Epithelial cell of alveolus of lung (primary cell): Measurements from ENCODE around the gene TK1. TPM values are rescaled to one million over a fixed set of nuclear protein-coding genes. Genes with fewer than 3 reads are reported as not detected.

Source experiments
- total RNA-seq: library from RNA; depleted of rRNA; stranded (reverse); fragments of >200 nt; gene quantifications from 2 replicates; pipeline ENCODE4 v1.2.1, GENCODE V29; 2015

The TK1 gene
- 64.4 and 183 TPM in 2 replicates for total RNA-seq

GRCh38 chr17:78186692-78187595 is at the start of gene TK1, which contains the start of gene AFMID:
TSS of gene TK1 (minus strand) at chr17:78187052. CDS start at chr17:78186994, 58 bp downstream.
TSS of gene AFMID (plus strand) at chr17:78187362. CDS start at chr17:78187371, 9 bp downstream.

GRCh38 chr17:78230996-78231935 is 44.4 kb upstream of the TK1 start, which contains the start of gene TMEM235:
TSS of gene TMEM235 (plus strand) at chr17:78231631. CDS start at chr17:78232024, 393 bp downstream.

GRCh38 chr17:78214016-78214705 is 27.3 kb upstream of the TK1 start, which contains the start of gene BIRC5:
TSS of gene BIRC5 (plus strand) at chr17:78214253. CDS start at chr17:78214317, 64 bp downstream.

GRCh38 chr17:78168242-78168902 is 18.5 kb downstream of the TK1 start, which contains the start of gene SYNGR2:
TSS of gene SYNGR2 (plus strand) at chr17:78168581. CDS start at chr17:78168617, 36 bp downstream.

GRCh38 chr17:78130437-78131101 is 56.3 kb downstream of the TK1 start, which contains the start of gene TMC8:
TSS of gene TMC8 (plus strand) at chr17:78130771. CDS start at chr17:78131589, 818 bp downstream.

GRCh38 chr17:78128551-78129350 is 58.1 kb downstream of the TK1 start, which contains the start of gene TMC6:
TSS of gene TMC6 (minus strand) at chr17:78128755. CDS start at chr17:78126832, 1,923 bp downstream.

Other genes starting within 250 kb of the TK1 start
- gene TNRC6C, start 228.3 kb downstream of the TK1 start, total RNA-seq: 3.5 and 9.6 TPM in 2 replicates
- gene TMC6, start 58.3 kb downstream of the TK1 start, total RNA-seq: 2.9 and 8.7 TPM in 2 replicates
- gene TMC8, start 56.3 kb downstream of the TK1 start, total RNA-seq: not detected in 2 replicates
- gene C17orf99, start 40.7 kb downstream of the TK1 start, total RNA-seq: 0.08 TPM in 1 of 2 replicates, not detected in the other
- 18.0 and 21.3 TPM in 2 replicates for gene SYNGR2, start 18.5 kb downstream of the TK1 start, total RNA-seq
- gene AFMID, start 310 bp upstream of the TK1 start, total RNA-seq: 18.4 and 60.3 TPM in 2 replicates
- gene BIRC5, start 27.2 kb upstream of the TK1 start, total RNA-seq: 20.0 and 72.0 TPM in 2 replicates
- gene TMEM235, start 44.6 kb upstream of the TK1 start, total RNA-seq: not detected in 2 replicates
- 36.3 and 356 TPM in 2 replicates for gene SOCS3, start 173.0 kb upstream of the TK1 start, total RNA-seq
- gene PGS1, start 191.6 kb upstream of the TK1 start, total RNA-seq: 22.1 and 45.5 TPM in 2 replicates